OCI-LY1 (cell line): Measurements from ENCODE around the gene SLC39A11.

Source experiments
- H2AFZ ChIP-seq: fragments of 200-600 bp; sonication (generic), shearing (Covaris generic); 2 replicates; pipeline ENCODE4 v1.6.0; 2014; ENCODE audit warnings: antibody characterized with exemption, mild to moderate bottlenecking, low read length
- H3F3A ChIP-seq: fragments of 200-600 bp; sonication (generic), shearing (Covaris generic); 2 replicates; pipeline ENCODE4 v1.6.0; 2014; ENCODE audit warnings: mild to moderate bottlenecking, antibody characterized with exemption, low read length, moderate library complexity; ENCODE audit not compliant: insufficient read depth
- H3K27ac ChIP-seq: fragments of 200-600 bp; sonication (generic); 2 replicates; pipeline ENCODE4 v1.5.1; 2014; ENCODE audit warnings: low read length, mixed run types, mild to moderate bottlenecking, low read depth; ENCODE audit not compliant: poor library complexity, severe bottlenecking
- H3K27me3 ChIP-seq: fragments of 200-600 bp; sonication (generic); 2 replicates; pipeline ENCODE4 v1.6.0; 2014; ENCODE audit warnings: antibody characterized with exemption, mild to moderate bottlenecking, low read length, moderate library complexity; ENCODE audit not compliant: insufficient read depth
- H3K36me3 ChIP-seq: fragments of 200-600 bp; sonication (generic); 2 replicates; pipeline ENCODE4 v1.6.1; 2014; ENCODE audit warnings: mild to moderate bottlenecking, antibody characterized with exemption, low read length, moderate library complexity, mixed read lengths; ENCODE audit not compliant: insufficient read depth
- H3K4me1 ChIP-seq: fragments of 200-600 bp; sonication (generic); 2 replicates; pipeline ENCODE4 v1.5.1; 2014; ENCODE audit warnings: mild to moderate bottlenecking, low read length, moderate library complexity; ENCODE audit not compliant: insufficient read depth, severe bottlenecking
- H3K4me2 ChIP-seq: fragments of 200-600 bp; sonication (generic), shearing (Covaris generic); 2 replicates; pipeline ENCODE4 v1.6.1; 2014; ENCODE audit warnings: low read length
- H3K4me3 ChIP-seq: fragments of 200-600 bp; sonication (generic); 2 replicates; pipeline ENCODE4 v1.5.1; 2014; ENCODE audit warnings: low read length, low read depth, mild to moderate bottlenecking, mixed read lengths; ENCODE audit not compliant: poor library complexity, severe bottlenecking
- H3K79me2 ChIP-seq: fragments of 200-600 bp; shearing (Covaris generic); 2 replicates; pipeline ENCODE4 v1.6.1; 2016; ENCODE audit warnings: mixed run types, low read length, mixed read lengths; ENCODE audit not compliant: insufficient read depth
- H3K9ac ChIP-seq: fragments of 200-600 bp; sonication (generic), shearing (Covaris generic); 2 replicates; pipeline ENCODE4 v1.6.1; 2014; ENCODE audit warnings: mild to moderate bottlenecking, low read length, mixed read lengths
- H3K9me2 ChIP-seq: fragments of 200-600 bp; sonication (generic), shearing (Covaris generic); 2 replicates; pipeline ENCODE4 v1.6.1; 2014; ENCODE audit warnings: low read depth, mild to moderate bottlenecking, low read length, mixed read lengths
- H3K9me3 ChIP-seq: fragments of 200-600 bp; shearing (Covaris generic); 2 replicates; pipeline ENCODE4 v1.6.1; 2014; ENCODE audit warnings: low read length, mixed read lengths
- H4K20me1 ChIP-seq: fragments of 200-600 bp; sonication (generic), shearing (Covaris generic); 2 replicates; pipeline ENCODE4 v1.6.0; 2016; ENCODE audit warnings: mild to moderate bottlenecking, low read length; ENCODE audit not compliant: insufficient read depth
- CTCF ChIP-seq: fragments of 200-600 bp; sonication (generic), shearing (Covaris generic); IDR thresholded peaks from 2 replicates; pipeline ENCODE4 v1.5.1; 2017; ENCODE audit warnings: mild to moderate bottlenecking, antibody characterized with exemption, low read length, moderate library complexity, mixed read lengths
- EZH2 ChIP-seq: fragments of 200-600 bp; sonication (generic), shearing (Covaris generic); IDR thresholded peaks from 2 replicates; pipeline ENCODE4 v1.8.0; 2017; ENCODE audit warnings: borderline replicate concordance, mixed run types, mild to moderate bottlenecking, antibody characterized with exemption, low read length, moderate library complexity, mixed read lengths

Gene SLC39A11

GRCh38 chr17:72692676-72693075 is 399.8 kb downstream of the SLC39A11 start:
- no peaks in the 10 kb centered on the region for H3K27me3 ChIP-seq
- H3K36me3 ChIP-seq = no peaks in the 10 kb centered on the region
- H3K27ac ChIP-seq = no peak overlapping the region
- H2AFZ ChIP-seq = no peak overlapping the region
- H3K4me1 ChIP-seq = no peaks in the 10 kb centered on the region
- H3K9ac ChIP-seq = no peak overlapping the region
- H3K9me2 ChIP-seq = no peaks in the 10 kb centered on the region
- H3K4me2 ChIP-seq = no peak overlapping the region
- no peaks in the 10 kb centered on the region for H3K9me3 ChIP-seq
- H3K79me2 ChIP-seq = no peaks in the 10 kb centered on the region
- TF ChIP-seq EZH2 (no peak), CTCF (no peak)
- H4K20me1 ChIP-seq = no peaks in the 10 kb centered on the region
- H3K4me3 ChIP-seq = no peak overlapping the region
- no peaks in the 10 kb centered on the region for H3F3A ChIP-seq

GRCh38 chr17:72691586-72691985 is 400.9 kb downstream of the SLC39A11 start:
- no peaks in the 10 kb centered on the region for H4K20me1 ChIP-seq
- TF ChIP-seq CTCF (no peak), EZH2 (no peak)
- H3K79me2 ChIP-seq = no peaks in the 10 kb centered on the region
- no peaks in the 10 kb centered on the region for H3K9me2 ChIP-seq
- no peak overlapping the region for H3K9ac ChIP-seq
- no peaks in the 10 kb centered on the region for H3F3A ChIP-seq
- no peaks in the 10 kb centered on the region for H3K9me3 ChIP-seq
- no peak overlapping the region for H2AFZ ChIP-seq
- no peaks in the 10 kb centered on the region for H3K4me1 ChIP-seq
- no peaks in the 10 kb centered on the region for H3K27me3 ChIP-seq
- no peak overlapping the region for H3K4me2 ChIP-seq
- H3K27ac ChIP-seq = no peak overlapping the region
- no peak overlapping the region for H3K4me3 ChIP-seq
- H3K36me3 ChIP-seq = no peaks in the 10 kb centered on the region

DNA sequence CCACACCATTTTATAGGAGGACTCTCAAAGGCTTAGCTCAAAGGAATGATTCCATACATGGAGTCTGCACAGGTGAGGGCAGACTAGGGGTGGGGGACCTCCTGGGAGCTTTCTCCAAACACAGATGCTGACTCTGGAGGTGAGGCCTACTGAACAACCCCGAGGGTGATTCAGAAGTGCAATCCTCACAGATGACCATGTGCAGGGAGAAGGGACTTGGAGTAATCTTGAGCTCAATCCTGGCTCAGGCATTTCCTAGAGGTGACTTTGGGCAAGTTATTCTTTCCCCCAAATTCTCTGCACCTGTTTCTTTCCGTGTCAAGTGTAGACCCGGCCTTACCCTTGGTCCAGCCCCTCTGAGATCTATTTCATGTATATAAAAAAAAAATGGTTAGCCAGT is 401.5 kb downstream of the SLC39A11 start:
- Histone ChIP-seq H3K4me2 (no peak overlapping the region), H3K27ac (no peak overlapping the region), H3K4me1 (no peaks in the 10 kb centered on the region)

More for the DNA sequence above, 401.5 kb downstream of the SLC39A11 start:
- no peak for TF ChIP-seq EZH2
- TF ChIP-seq CTCF = no peak
- Histone ChIP-seq H3K9me2 (no peaks in the 10 kb centered on the region), H4K20me1 (no peaks in the 10 kb centered on the region), H3K9ac (no peak overlapping the region), H3K27me3 (no peaks in the 10 kb centered on the region), H3F3A (no peaks in the 10 kb centered on the region), H3K4me3 (no peak overlapping the region), H3K36me3 (no peaks in the 10 kb centered on the region), H2AFZ (no peak overlapping the region), H3K9me3 (no peaks in the 10 kb centered on the region), H3K79me2 (no peaks in the 10 kb centered on the region)
